Body of pancreas (tissue), 4 donors: ENCODE data around the gene CDKN1B. TPM values are rescaled to one million over a fixed set of nuclear protein-coding genes. Genes with fewer than 3 reads are reported as not detected.

Experiments
- ATAC-seq: fragments of 150-250 bp; one replicate; pipeline ENCODE4 v1.9.1; 2016
- DNase-seq, 4 donors: peaks; one replicate each; pipeline ENCODE4 v3.0.0-alpha.2; 2019
- H3K27ac ChIP-seq, 4 donors: fragments of 200-600 bp; sonication (generic); 1 replicate in 3 of 4; 2 replicates in 1 of 4; pipeline versions ENCODE4 v1.5.1 to v1.6.1; 2016 to 2019; ENCODE audit warnings: mild to moderate bottlenecking in 1 of 4, mixed read lengths in 1 of 4, moderate library complexity in 1 of 4
- H3K27me3 ChIP-seq, 2 donors: fragments of 200-600 bp; sonication (generic); one replicate each; pipeline ENCODE4 v1.6.0; 2016; ENCODE audit warnings: mild to moderate bottlenecking in 1 of 2
- H3K36me3 ChIP-seq, 2 donors: fragments of 200-600 bp; sonication (generic); replicated peaks in 1 of 2; 2 replicates each; pipeline ENCODE4 v1.5.1; 2016; ENCODE audit warnings: low read depth in 2 of 2; ENCODE audit not compliant: insufficient read depth in 1 of 2
- H3K4me1 ChIP-seq: fragments of 200-600 bp; sonication (generic); one replicate; pipeline ENCODE4 v1.6.0; 2016
- H3K4me3 ChIP-seq, 2 donors: fragments of 200-600 bp; sonication (generic); 1 replicate in 1 of 2; 2 replicates in 1 of 2; pipeline ENCODE4 v1.5.1; 2016 to 2019
- H3K9me3 ChIP-seq, 3 donors: fragments of 200-600 bp; sonication (generic); 1 replicate in 2 of 3; 2 replicates in 1 of 3; pipeline ENCODE4 v1.5.1; 2016
- POLR2A ChIP-seq, 3 donors: fragments of 450-650 bp; IDR thresholded peaks; one replicate each; pipeline ENCODE4 v1.6.1; 2016; ENCODE audit warnings: antibody characterized with exemption in 3 of 3, mild to moderate bottlenecking in 2 of 3
- WGBS, 2 donors: methylation state at CpG; one replicate each; pipeline ENCODE4 v1.1.5; 2017; 5-methylcytosine and 5-hydroxymethylcytosine counted together
- intact Hi-C: fragments of 100-400 bp; cut with DNase I; formaldehyde crosslinking; loops from one replicate; pipeline ENCODE4 v1.15.1; 2023
- total RNA-seq, 2 donors: library from RNA; depleted of rRNA; stranded (reverse); fragments of >200 nt; gene quantifications; one replicate each; pipeline ENCODE4 v1.1.0, GENCODE V29; 2016
- TF ChIP-seq, protein P1 (sequence below), 7 experiments: fragments of 450-650 bp in 4 of 7; fragments of 200-600 bp in 3 of 7; sonication (generic) in 3 of 7; IDR thresholded peaks; one replicate each; pipeline ENCODE4 v1.5.1; 2016 to 2019; ENCODE audit warnings: antibody characterized with exemption in 7 of 7

The CDKN1B gene
- total RNA-seq, 2 donors from 2014 or later = 11.9 to 28.3 TPM

DNA sequence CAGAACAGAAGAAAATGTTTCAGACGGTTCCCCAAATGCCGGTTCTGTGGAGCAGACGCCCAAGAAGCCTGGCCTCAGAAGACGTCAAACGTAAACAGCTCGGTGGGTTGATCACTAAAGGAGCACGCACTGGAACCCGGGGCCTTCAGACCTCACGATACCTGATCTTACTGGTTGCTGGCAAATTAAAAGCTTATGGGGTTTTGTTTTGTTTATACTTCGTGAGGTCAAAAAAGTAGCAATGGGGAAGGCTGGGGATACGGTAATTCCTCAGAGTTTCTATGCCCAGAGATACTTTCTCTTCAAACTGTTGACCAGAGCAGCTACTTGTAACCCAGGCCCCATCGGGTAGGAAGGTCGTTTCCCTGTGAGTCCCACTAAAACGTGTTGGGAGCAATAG lies 1.7 kb downstream of the CDKN1B start:
- ATAC-seq (no peak), DNase-seq (peak in 1 of 4 donors; percentile 22)
- Histone ChIP-seq H3K4me3 (peak overlapping the region; percentile 71 to 97), H3K27ac (peak overlapping the region in 3 of 4 donors; percentile 99 to 100 (median 99)), H3K27me3 (no peaks in the 10 kb centered on the region), H3K9me3 (no peaks in the 10 kb centered on the region), H3K36me3 (peaks cover 0 to 4% of the 10 kb centered on the region in 2 donors), H3K4me1 (peaks cover 69% of the 10 kb centered on the region)
- intact Hi-C loops = no loop called here
- WGBS, 2 donors = 3 to 5% methylated on average over 14 of the region's 14 CpGs
- TF ChIP-seq, protein P1, sequence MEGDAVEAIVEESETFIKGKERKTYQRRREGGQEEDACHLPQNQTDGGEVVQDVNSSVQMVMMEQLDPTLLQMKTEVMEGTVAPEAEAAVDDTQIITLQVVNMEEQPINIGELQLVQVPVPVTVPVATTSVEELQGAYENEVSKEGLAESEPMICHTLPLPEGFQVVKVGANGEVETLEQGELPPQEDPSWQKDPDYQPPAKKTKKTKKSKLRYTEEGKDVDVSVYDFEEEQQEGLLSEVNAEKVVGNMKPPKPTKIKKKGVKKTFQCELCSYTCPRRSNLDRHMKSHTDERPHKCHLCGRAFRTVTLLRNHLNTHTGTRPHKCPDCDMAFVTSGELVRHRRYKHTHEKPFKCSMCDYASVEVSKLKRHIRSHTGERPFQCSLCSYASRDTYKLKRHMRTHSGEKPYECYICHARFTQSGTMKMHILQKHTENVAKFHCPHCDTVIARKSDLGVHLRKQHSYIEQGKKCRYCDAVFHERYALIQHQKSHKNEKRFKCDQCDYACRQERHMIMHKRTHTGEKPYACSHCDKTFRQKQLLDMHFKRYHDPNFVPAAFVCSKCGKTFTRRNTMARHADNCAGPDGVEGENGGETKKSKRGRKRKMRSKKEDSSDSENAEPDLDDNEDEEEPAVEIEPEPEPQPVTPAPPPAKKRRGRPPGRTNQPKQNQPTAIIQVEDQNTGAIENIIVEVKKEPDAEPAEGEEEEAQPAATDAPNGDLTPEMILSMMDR (IDR thresholded peaks at IDR 0.05) = no peak
- no peak for TF ChIP-seq POLR2A (IDR thresholded peaks at IDR 0.05)

DNA sequence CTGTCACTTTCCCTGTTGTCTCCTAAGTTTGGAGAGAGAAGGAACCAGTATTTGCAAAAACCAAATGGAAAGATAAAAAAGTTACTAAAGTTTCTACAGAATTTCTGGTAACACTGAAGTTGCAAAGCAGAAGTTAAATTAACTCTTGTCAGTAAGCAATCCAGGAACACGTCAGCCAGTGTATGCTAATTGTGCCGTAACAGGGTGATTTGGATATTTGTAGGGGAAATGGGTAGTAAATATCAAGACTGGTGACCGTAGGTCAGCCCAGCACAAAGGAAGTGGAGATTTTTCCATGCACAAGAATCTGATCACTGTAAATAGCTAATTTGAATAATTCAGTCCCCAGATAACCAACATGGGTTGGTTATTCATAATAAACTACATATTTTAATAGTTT lies 2.3 kb downstream of the CDKN1B start:
- intact Hi-C loops = no loop called here
- no peak for ATAC-seq
- peak overlapping the region in 3 of 4 donors; percentile 99 to 100 (median 99) for H3K27ac ChIP-seq
- H3K4me1 ChIP-seq = peaks cover 62% of the 10 kb centered on the region
- H3K36me3 ChIP-seq = peaks cover 0 to 4% of the 10 kb centered on the region in 2 donors
- no peaks in the 10 kb centered on the region for H3K27me3 ChIP-seq
- H3K9me3 ChIP-seq = no peaks in the 10 kb centered on the region
- peak overlapping the region in 1 of 2 donors; percentile 97 for H3K4me3 ChIP-seq
- peak in 1 of 4 donors; percentile 54 for DNase-seq
- peak in 1 of 3 donors; percentile 40 for TF ChIP-seq POLR2A (IDR thresholded peaks at IDR 0.05)
- TF ChIP-seq, protein P1 (IDR thresholded peaks at IDR 0.05) = no peak
- WGBS, 2 donors = 12 to 13% methylated on average over 3 of the region's 3 CpGs

DNA sequence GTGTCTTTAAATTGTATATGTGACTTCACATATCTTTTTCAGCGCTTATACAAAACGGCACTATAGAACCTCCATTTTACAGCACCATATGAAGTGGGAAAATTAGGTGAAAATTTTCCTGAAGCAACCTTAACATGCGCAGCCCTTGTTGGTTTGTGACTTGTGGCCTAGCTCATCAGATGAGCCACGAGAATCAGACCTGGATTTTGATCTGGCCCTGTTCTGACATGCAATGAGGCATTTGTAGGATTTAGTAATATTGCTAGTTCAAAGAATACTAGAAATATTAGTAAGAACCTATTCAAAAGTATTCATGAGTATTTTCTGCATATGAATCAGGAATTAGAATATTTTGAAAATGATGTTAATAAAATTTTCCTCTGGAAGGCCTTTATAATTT lies 2.9 kb downstream of the CDKN1B start:
- 37 to 46% methylated on average over 4 of the region's 4 CpGs for WGBS, 2 donors
- no peak overlapping the region for H3K4me3 ChIP-seq
- ATAC-seq = no peak
- no peak for TF ChIP-seq POLR2A (IDR thresholded peaks at IDR 0.05)
- TF ChIP-seq, protein P1 (IDR thresholded peaks at IDR 0.05) = no peak
- intact Hi-C loops = no loop called here
- peak overlapping the region in 3 of 4 donors; percentile 99 to 100 (median 99) for H3K27ac ChIP-seq
- no peaks in the 10 kb centered on the region for H3K9me3 ChIP-seq
- peaks cover 0 to 4% of the 10 kb centered on the region in 2 donors for H3K36me3 ChIP-seq
- peaks cover 57% of the 10 kb centered on the region for H3K4me1 ChIP-seq
- H3K27me3 ChIP-seq = no peaks in the 10 kb centered on the region
- no peak for DNase-seq

DNA sequence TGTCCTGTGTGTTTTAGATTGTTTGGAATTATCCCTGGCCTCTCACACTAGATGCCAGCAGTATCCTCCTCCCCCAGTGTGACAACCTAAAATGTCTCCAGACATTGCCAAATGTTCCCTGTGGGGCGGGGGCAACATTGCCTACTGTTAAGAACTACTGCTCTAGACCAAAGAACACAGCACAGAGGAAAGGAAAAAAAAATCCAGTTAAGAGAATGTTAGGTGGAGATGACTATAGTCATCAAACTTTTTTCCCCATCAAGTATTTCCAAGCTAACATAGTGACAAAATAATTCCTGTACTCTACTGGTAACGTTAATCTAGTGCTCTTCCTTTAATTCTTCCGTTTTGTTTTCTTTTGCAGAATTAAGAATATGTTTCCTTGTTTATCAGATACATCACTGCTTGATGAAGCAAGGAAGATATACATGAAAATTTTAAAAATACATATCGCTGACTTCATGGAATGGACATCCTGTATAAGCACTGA lies 3.5 kb downstream of the CDKN1B start:
- intact Hi-C loops = no loop called here
- peaks cover 50% of the 10 kb centered on the region for H3K4me1 ChIP-seq
- peaks cover 0 to 4% of the 10 kb centered on the region in 2 donors for H3K36me3 ChIP-seq
- H3K27ac ChIP-seq = peak overlapping the region in 3 of 4 donors; percentile 47 to 100 (median 99)
- ATAC-seq (no peak), DNase-seq (no peak)
- H3K4me3 ChIP-seq = no peak overlapping the region
- H3K27me3 ChIP-seq = no peaks in the 10 kb centered on the region
- no peaks in the 10 kb centered on the region for H3K9me3 ChIP-seq
- no peak for TF ChIP-seq POLR2A (IDR thresholded peaks at IDR 0.05)
- TF ChIP-seq, protein P1 (IDR thresholded peaks at IDR 0.05) = no peak
- 39 to 49% methylated on average over 4 of the region's 4 CpGs for whole genome bisulfite sequencing, 2 donors

DNA sequence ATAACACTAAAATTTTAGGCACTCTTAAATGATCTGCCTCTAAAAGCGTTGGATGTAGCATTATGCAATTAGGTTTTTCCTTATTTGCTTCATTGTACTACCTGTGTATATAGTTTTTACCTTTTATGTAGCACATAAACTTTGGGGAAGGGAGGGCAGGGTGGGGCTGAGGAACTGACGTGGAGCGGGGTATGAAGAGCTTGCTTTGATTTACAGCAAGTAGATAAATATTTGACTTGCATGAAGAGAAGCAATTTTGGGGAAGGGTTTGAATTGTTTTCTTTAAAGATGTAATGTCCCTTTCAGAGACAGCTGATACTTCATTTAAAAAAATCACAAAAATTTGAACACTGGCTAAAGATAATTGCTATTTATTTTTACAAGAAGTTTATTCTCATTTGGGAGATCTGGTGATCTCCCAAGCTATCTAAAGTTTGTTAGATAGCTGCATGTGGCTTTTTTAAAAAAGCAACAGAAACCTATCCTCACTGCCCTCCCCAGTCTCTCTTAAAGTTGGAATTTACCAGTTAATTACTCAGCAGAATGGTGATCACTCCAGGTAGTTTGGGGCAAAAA lies 4.1 kb downstream of the CDKN1B start:
- DNase-seq (no peak), ATAC-seq (no peak)
- no peak for TF ChIP-seq POLR2A (IDR thresholded peaks at IDR 0.05)
- TF ChIP-seq, protein P1 (IDR thresholded peaks at IDR 0.05) = no peak
- no peak overlapping the region for H3K4me3 ChIP-seq
- intact Hi-C loops = no loop called here
- peaks cover 45% of the 10 kb centered on the region for H3K4me1 ChIP-seq
- H3K27ac ChIP-seq = peak overlapping the region in 3 of 4 donors; percentile 47 to 100 (median 99)
- no peaks in the 10 kb centered on the region for H3K9me3 ChIP-seq
- H3K36me3 ChIP-seq = peaks cover 0 to 4% of the 10 kb centered on the region in 2 donors
- H3K27me3 ChIP-seq = no peaks in the 10 kb centered on the region
- 25 to 42% methylated on average over 3 of the region's 3 CpGs for WGBS, 2 donors
